Measurements from ENCODE around the gene ZNF785.

The ZNF785 gene

DNA sequence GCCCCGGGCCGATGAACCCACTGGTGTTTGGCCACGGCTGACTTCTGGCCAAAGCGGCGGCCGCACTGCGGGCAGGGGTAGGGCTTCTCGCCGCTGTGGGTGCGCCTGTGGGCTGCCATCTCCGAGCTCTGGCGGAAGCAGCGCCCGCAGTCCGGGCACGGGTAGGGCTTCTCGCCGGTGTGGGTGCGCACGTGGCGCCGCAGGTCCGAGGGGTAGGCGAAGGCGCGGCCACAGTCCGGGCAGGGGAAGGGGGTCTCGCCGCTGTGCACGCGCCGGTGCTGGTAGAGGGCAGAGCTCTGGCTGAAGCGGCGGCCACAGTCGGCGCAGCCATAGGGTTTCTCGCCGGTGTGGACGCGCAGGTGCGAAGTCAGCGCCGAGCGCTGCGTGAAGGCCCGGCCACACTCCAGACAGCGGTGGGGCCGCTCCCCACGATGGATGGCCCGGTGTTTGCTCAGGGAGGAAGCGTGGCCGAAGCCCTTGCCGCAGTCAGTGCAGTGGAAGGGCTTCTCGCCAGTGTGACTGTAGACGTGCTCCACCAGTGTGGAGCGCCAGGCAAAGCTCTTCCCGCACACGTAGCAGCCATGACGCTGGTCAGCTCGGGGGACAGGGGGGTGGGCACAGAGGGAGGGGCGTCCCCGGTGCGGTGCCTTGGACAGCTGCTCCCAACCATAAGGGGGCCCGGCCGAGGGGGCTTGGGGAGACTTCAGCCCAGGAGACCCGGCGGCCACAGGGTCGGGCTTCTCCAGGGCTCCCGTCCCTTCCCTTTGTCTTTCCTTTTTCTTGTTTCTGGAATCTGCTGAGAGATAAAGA, 30.0 kb downstream of the ZNF785 start:
- Histone ChIP-seq H3K4me3 (no peak overlapping the region), H3K36me3 (ENCODE audit: insufficient read depth, low read length) (peaks cover 8% of the 10 kb centered on the region; the same call in 1 of the 2 replicates), H3K9ac (ENCODE audit: insufficient read length) (no peak overlapping the region), H3K9me3 (ENCODE audit: low read depth, low read length) (no peaks in the 10 kb centered on the region), H3K27ac (no peak overlapping the region)
- DNase-seq (ENCODE audit: low read depth, low spot score), result no peak
- no peak for TF ChIP-seq EZH2 (IDR thresholded peaks at IDR 0.05)
- no peak for TF ChIP-seq FOXP2 (optimal IDR thresholded peaks at IDR 0.05; ENCODE audit: control extremely low read depth, extremely low read length, insufficient read depth)
- no peak for TF ChIP-seq POLR2AphosphoS5 (IDR thresholded peaks at IDR 0.05; ENCODE audit: borderline replicate concordance, low read depth, low read length)

DNA sequence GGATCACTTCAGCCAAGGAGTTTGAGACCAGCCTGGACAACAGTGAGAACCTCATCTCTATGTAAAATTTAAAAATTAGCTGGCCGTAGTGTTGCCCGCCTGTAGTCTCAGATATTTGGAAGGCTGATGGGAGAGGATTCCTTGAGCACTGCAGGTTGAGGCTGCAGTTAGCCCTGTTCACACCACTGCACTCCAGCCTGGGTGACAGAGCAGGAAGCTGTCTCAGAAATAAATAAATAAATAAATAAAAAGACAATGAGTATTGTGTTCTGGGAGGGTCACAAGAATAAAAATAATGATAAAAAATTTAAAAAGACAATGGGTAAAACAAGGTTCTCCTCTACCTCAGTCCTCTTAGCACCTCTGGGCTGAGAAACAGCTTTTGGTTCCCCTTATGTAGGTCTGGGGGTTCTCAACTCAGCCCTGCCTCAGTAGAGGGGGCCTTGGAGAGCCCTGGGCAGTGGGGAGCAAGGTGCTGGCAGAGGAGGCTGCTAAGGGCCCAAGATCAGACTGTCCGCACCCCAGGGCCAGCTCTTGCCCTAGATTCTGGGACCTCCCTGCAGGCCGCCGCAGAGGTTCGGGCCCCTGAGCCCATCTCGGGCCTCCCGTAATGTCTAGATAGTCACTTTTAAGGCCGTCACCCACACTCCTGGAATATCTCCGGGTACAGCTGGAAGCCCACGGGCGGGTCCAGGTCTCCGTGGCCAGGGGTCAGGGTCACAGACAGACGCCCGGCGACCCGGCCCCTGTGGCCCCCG, 30.8 kb downstream of the ZNF785 start:
- no peak overlapping the region for H3K27ac ChIP-seq
- H3K36me3 ChIP-seq (ENCODE audit: insufficient read depth, low read length), result peaks cover 8% of the 10 kb centered on the region; the same call in 1 of the 2 replicates
- H3K9ac ChIP-seq (ENCODE audit: insufficient read length), result no peak overlapping the region
- TF ChIP-seq FOXP2 (optimal IDR thresholded peaks at IDR 0.05; ENCODE audit: control extremely low read depth, extremely low read length, insufficient read depth) (no peak), EZH2 (IDR thresholded peaks at IDR 0.05) (no peak), POLR2AphosphoS5 (IDR thresholded peaks at IDR 0.05; ENCODE audit: borderline replicate concordance, low read depth, low read length) (no peak)
- no peaks in the 10 kb centered on the region for H3K9me3 ChIP-seq (ENCODE audit: low read depth, low read length)
- H3K4me3 ChIP-seq, result no peak overlapping the region
- no peak for DNase-seq (ENCODE audit: low read depth, low spot score)

DNA sequence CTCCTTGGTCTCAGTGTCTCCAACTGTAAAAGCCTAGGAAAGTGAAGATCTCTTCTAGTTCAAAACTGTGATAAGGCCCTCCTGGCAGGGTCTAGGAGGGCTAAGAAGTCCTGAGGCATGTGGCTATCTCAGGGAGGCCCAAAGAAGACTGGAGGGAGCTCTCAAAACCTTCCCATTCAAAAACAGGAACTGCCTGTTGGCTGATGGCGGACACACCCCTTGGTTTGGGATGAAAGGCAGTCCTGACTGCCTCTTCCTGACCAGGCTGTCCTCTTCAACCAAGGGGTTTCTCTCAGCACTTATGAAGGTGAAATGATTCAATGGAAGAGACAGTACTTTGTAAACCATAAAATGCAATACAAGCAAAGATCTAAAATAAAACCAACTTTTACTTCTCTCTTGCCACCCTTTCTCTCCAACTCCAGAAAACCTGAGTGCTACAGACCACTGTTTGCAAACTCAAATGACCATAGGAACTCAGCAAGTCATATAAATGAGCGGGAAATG, 32.1 kb downstream of the ZNF785 start:
- peaks cover 8% of the 10 kb centered on the region; the same call in 1 of the 2 replicates for H3K36me3 ChIP-seq (ENCODE audit: insufficient read depth, low read length)
- H3K9ac ChIP-seq (ENCODE audit: insufficient read length), result no peak overlapping the region
- TF ChIP-seq POLR2AphosphoS5 (IDR thresholded peaks at IDR 0.05; ENCODE audit: borderline replicate concordance, low read depth, low read length) (no peak), FOXP2 (optimal IDR thresholded peaks at IDR 0.05; ENCODE audit: control extremely low read depth, extremely low read length, insufficient read depth) (no peak), EZH2 (IDR thresholded peaks at IDR 0.05) (no peak)
- H3K27ac ChIP-seq, result no peak overlapping the region
- no peak for DNase-seq (ENCODE audit: low read depth, low spot score)
- H3K4me3 ChIP-seq, result no peak overlapping the region
- no peaks in the 10 kb centered on the region for H3K9me3 ChIP-seq (ENCODE audit: low read depth, low read length)

DNA sequence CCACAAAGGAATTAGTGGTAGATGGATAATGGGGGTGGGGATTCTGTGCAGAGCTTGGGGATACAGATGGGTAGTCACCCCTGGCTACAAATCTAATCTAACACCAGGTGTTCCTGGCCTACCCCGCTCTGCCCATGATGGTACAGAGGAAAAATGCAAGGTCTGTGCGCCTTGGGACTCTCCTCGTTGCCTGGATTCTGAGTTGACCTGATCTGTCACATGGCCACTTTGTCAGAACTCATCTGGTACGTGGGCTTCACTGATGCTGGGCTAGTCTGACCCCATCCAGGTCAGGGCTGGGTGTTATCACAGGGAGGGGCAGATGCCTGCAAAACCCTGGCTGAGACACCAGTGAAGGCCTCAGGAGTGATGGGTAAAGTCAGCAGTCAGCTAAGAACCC, 32.5 kb downstream of the ZNF785 start:
- Histone ChIP-seq H3K9me3 (ENCODE audit: low read depth, low read length) (no peaks in the 10 kb centered on the region), H3K27ac (no peak overlapping the region), H3K36me3 (ENCODE audit: insufficient read depth, low read length) (peaks cover 8% of the 10 kb centered on the region; the same call in 1 of the 2 replicates), H3K9ac (ENCODE audit: insufficient read length) (no peak overlapping the region), H3K4me3 (no peak overlapping the region)
- TF ChIP-seq FOXP2 (optimal IDR thresholded peaks at IDR 0.05; ENCODE audit: control extremely low read depth, extremely low read length, insufficient read depth) (no peak), POLR2AphosphoS5 (IDR thresholded peaks at IDR 0.05; ENCODE audit: borderline replicate concordance, low read depth, low read length) (no peak), EZH2 (IDR thresholded peaks at IDR 0.05) (no peak)
- DNase-seq (ENCODE audit: low read depth, low spot score), result no peak

DNA sequence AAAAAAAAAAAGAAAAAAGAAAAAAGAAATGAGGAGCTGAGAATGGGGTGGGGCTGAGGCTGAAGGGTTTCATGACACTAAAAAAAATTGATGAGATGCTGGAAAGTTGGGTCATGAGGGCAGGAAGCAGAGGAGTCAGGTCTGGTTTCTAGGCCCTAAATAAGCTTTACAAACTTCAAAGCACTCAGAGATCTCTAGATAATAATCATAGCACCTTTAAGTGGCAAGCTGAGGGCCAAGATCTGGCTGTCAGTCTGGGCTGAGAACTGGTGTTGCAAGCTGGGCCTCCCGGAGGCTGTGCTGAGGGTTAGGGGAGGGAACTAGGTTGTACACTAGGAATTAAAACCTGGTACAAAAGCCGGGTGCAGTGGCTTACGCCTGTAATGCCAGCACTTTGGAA, 33.7 kb downstream of the ZNF785 start:
- Histone ChIP-seq H3K4me3 (no peak overlapping the region), H3K27ac (no peak overlapping the region)

DNA sequence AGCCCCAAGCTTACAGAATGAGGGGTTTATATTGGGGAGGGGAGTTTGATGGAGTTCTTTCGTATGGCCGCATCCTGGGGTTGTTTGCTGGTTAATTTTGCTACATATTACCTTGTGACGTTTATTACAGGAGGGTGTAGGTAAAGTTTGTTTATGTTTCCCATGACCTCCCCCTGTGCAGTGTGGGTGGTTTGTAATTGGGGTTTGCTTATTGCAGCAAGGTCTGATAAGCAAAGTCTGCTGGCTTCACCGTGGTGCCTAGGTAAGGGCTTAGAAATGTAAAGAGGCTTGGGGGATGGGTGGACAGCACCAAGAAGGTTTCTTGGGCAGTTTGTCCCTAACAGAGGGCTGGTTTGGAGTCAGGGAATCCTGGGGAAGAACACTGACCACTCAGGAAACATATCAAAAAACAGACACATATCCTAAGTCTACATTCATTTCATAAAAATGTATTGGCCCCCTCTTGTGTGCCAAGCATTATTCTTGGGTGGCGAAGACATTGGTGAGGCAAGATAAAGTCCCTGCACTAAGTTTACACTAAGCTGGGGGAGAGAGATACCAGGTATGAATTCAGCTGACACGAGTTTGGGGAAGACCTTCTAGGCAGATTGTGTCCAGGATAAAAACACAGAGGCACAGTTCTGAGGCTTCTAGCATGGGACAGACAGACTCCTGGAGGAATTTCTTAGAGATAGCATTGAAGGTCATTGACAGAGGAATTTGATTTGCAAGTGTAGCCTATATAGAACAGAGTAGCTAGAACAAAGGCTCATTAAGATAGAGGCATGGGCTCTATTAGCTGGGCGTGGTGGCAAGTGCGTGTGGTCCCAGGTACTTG, 36.9 kb downstream of the ZNF785 start:
- Histone ChIP-seq H3K27ac (no peak overlapping the region), H3K36me3 (ENCODE audit: insufficient read depth, low read length) (no peaks in the 10 kb centered on the region), H3K4me3 (no peak overlapping the region), H3K9ac (ENCODE audit: insufficient read length) (no peak overlapping the region), H3K9me3 (ENCODE audit: low read depth, low read length) (no peaks in the 10 kb centered on the region)
- TF ChIP-seq POLR2AphosphoS5 (IDR thresholded peaks at IDR 0.05; ENCODE audit: borderline replicate concordance, low read depth, low read length) (no peak), EZH2 (IDR thresholded peaks at IDR 0.05) (no peak), FOXP2 (optimal IDR thresholded peaks at IDR 0.05; ENCODE audit: control extremely low read depth, extremely low read length, insufficient read depth) (no peak)
- DNase-seq (ENCODE audit: low read depth, low spot score), result no peak

More for the DNA sequence above, 33.7 kb downstream of the ZNF785 start:
- peaks cover 8% of the 10 kb centered on the region; the same call in 1 of the 2 replicates for H3K36me3 ChIP-seq (ENCODE audit: insufficient read depth, low read length)
- no peak for DNase-seq (ENCODE audit: low read depth, low spot score)
- TF ChIP-seq EZH2 (IDR thresholded peaks at IDR 0.05) (no peak), POLR2AphosphoS5 (IDR thresholded peaks at IDR 0.05; ENCODE audit: borderline replicate concordance, low read depth, low read length) (no peak), FOXP2 (optimal IDR thresholded peaks at IDR 0.05; ENCODE audit: control extremely low read depth, extremely low read length, insufficient read depth) (no peak)
- H3K9me3 ChIP-seq (ENCODE audit: low read depth, low read length), result no peaks in the 10 kb centered on the region
- H3K9ac ChIP-seq (ENCODE audit: insufficient read length), result no peak overlapping the region

DNA sequence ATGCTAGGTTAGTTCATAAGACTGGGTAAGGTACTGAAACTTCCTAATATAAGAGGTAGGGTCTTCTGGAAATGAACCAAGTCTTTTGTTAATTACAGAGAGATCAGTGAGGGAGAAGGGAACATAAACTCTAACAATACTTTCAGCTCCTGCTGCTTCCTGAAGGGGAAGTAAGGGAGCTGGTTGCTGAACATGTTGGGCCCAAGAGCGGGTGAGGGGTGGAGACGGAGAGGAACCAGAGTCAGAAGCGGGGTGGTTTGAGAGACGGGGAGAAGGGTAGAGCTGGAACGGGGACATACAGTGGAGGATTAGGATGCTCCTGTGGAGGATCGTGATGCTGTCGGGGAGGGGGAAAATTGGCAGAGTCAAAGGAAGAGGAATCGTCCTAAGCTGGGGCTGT, 39.4 kb downstream of the ZNF785 start:
- DNase-seq (ENCODE audit: low read depth, low spot score), result no peak
- TF ChIP-seq POLR2AphosphoS5 (IDR thresholded peaks at IDR 0.05; ENCODE audit: borderline replicate concordance, low read depth, low read length) (no peak), EZH2 (IDR thresholded peaks at IDR 0.05) (no peak), FOXP2 (optimal IDR thresholded peaks at IDR 0.05; ENCODE audit: control extremely low read depth, extremely low read length, insufficient read depth) (no peak)
- H3K27ac ChIP-seq, result no peak overlapping the region
- no peak overlapping the region for H3K4me3 ChIP-seq
- H3K9ac ChIP-seq (ENCODE audit: insufficient read length), result no peak overlapping the region
- H3K36me3 ChIP-seq (ENCODE audit: insufficient read depth, low read length), result no peaks in the 10 kb centered on the region
- H3K9me3 ChIP-seq (ENCODE audit: low read depth, low read length), result no peaks in the 10 kb centered on the region

Measured in SK-N-MC (cell line).